ENCODE results near the gene RXYLT1. TPM values are rescaled to one million over a fixed set of nuclear protein-coding genes. Genes with fewer than 3 reads are reported as not detected.

RXYLT1 gene
- total and polyA plus RNA-seq, 7 donors: 10.3 to 23.5 (median 12.8) TPM

GRCh38 chr12:63809566-63809965 lies 29.9 kb downstream of the RXYLT1 start:
- Histone ChIP-seq H3K9me3 (no peaks in the 10 kb centered on the region), H3K27me3 (ENCODE audit: insufficient read depth in 3 of 3, low read length in 2 of 3) (no peaks in the 10 kb centered on the region), H3K4me3 (no peak overlapping the region), H3K4me1 (no peaks in the 10 kb centered on the region), H3K27ac (no peak overlapping the region), H3K36me3 (ENCODE audit: insufficient read depth in 1 of 2, low read depth in 1 of 2) (peaks cover 0 to 35% of the 10 kb centered on the region in 2 donors)
- no peak for ATAC-seq
- intact Hi-C loops (cut with DNase I): loop anchor here (10.0 kb wide), 2 partner anchors 145 to 705 kb away; partner anchors contain the start of gene DPY19L2 (in 1 of the 2)
- 67 to 74% (median 70%) methylated on average over 4 of the region's 4 CpGs for WGBS, 3 donors
- DNase-seq: no peak
- no peak for TF ChIP-seq CTCF (IDR thresholded peaks at IDR 0.05)

- ATAC-seq: no peak
- WGBS, 3 donors: 77 to 87% (median 81%) methylated on average over 2 of the region's 2 CpGs
- no peaks in the 10 kb centered on the region for H3K4me1 ChIP-seq
- intact Hi-C loops (cut with DNase I): no loop called here
- no peak for DNase-seq
- H3K27ac ChIP-seq: no peak overlapping the region
- H3K4me3 ChIP-seq: no peak overlapping the region
- TF ChIP-seq CTCF (IDR thresholded peaks at IDR 0.05): no peak
- no peaks in the 10 kb centered on the region for H3K27me3 ChIP-seq (ENCODE audit: insufficient read depth in 3 of 3, low read length in 2 of 3)
- peaks cover 0 to 22% of the 10 kb centered on the region in 2 donors for H3K36me3 ChIP-seq (ENCODE audit: insufficient read depth in 1 of 2, low read depth in 1 of 2)
- no peaks in the 10 kb centered on the region for H3K9me3 ChIP-seq
These were observed 31.6 kb downstream of the RXYLT1 start for GRCh38 chr12:63811334-63811733.

GRCh38 chr12:63811755-63812154 lies 32.0 kb downstream of the RXYLT1 start:
- H3K9me3 ChIP-seq: no peaks in the 10 kb centered on the region
- H3K4me1 ChIP-seq: no peaks in the 10 kb centered on the region
- ATAC-seq: no peak
- no peak for DNase-seq
- H3K36me3 ChIP-seq (ENCODE audit: insufficient read depth in 1 of 2, low read depth in 1 of 2): peaks cover 0 to 19% of the 10 kb centered on the region in 2 donors
- WGBS, 3 donors: 81 to 88% (median 81%) methylated on average over 2 of the region's 2 CpGs
- intact Hi-C loops (cut with DNase I): no loop called here
- no peak overlapping the region for H3K4me3 ChIP-seq
- H3K27me3 ChIP-seq (ENCODE audit: insufficient read depth in 3 of 3, low read length in 2 of 3): no peaks in the 10 kb centered on the region
- no peak overlapping the region for H3K27ac ChIP-seq
- TF ChIP-seq CTCF (IDR thresholded peaks at IDR 0.05): no peak

GRCh38 chr12:63814146-63814772 lies 34.5 kb downstream of the RXYLT1 start:
- no peaks in the 10 kb centered on the region for H3K4me1 ChIP-seq
- intact Hi-C loops (cut with DNase I): no loop called here
- WGBS, 3 donors: 74 to 78% (median 74%) methylated on average over 4 of the region's 4 CpGs
- no peak overlapping the region for H3K27ac ChIP-seq
- DNase-seq: no peak
- no peak overlapping the region for H3K4me3 ChIP-seq
- H3K27me3 ChIP-seq (ENCODE audit: insufficient read depth in 3 of 3, low read length in 2 of 3): no peaks in the 10 kb centered on the region
- no peaks in the 10 kb centered on the region for H3K9me3 ChIP-seq
- TF ChIP-seq CTCF (IDR thresholded peaks at IDR 0.05): no peak
- ATAC-seq: no peak
- peaks cover 0 to 5% of the 10 kb centered on the region in 2 donors for H3K36me3 ChIP-seq (ENCODE audit: insufficient read depth in 1 of 2, low read depth in 1 of 2)

- WGBS, 3 donors: 88 to 95% (median 93%) methylated on average over 3 of the region's 3 CpGs
These were observed 35.8 kb downstream of the RXYLT1 start for GRCh38 chr12:63815482-63815852.

More at GRCh38 chr12:63815482-63815852, 35.8 kb downstream of the RXYLT1 start:
- Histone ChIP-seq H3K27me3 (ENCODE audit: insufficient read depth in 3 of 3, low read length in 2 of 3) (peaks cover 0 to 4% (median 0%) of the 10 kb centered on the region in 3 donors), H3K9me3 (no peaks in the 10 kb centered on the region), H3K4me3 (no peak overlapping the region), H3K27ac (no peak overlapping the region), H3K36me3 (ENCODE audit: insufficient read depth in 1 of 2, low read depth in 1 of 2) (no peaks in the 10 kb centered on the region), H3K4me1 (no peaks in the 10 kb centered on the region)
- intact Hi-C loops (cut with DNase I): no loop called here
- ATAC-seq: no peak
- no peak for DNase-seq
- TF ChIP-seq CTCF (IDR thresholded peaks at IDR 0.05): no peak

Data from psoas muscle (tissue), 8 donors.